NCI-H1694 (cell line): ENCODE measurements around the gene MN1.

Experiments used
- DNase-seq: peaks from one replicate; lab custom pipeline; 2025; lab: John Stamatoyannopoulos, UW

MN1 gene

GRCh38 chr22:27785831-27786230 lies 15.7 kb downstream of the MN1 start:
- DNase-seq = no peak

DNA sequence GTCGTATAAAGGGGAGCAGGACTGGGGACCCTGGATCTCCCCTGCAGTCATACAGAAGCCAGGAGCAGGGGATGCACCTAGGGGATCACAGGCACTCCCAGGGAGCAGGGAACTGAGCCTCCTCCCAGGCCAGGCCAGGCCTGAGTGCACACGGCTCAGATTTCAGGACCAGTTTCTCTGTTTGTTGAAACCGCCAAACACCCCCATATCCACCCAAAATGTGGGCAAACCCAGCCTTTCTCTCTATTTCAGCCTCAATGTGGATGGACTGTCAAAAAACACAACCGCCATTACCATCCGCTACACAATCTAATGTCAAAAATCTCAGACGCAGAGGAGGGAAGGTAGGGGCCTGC lies 17.5 kb downstream of the MN1 start:
- no peak for DNase-seq

- no peak for DNase-seq
Measured at GRCh38 chr22:27783436-27784119, 18.0 kb downstream of the MN1 start.

- DNase-seq = no peak
Measured at GRCh38 chr22:27782088-27782487, 19.5 kb downstream of the MN1 start.

DNA sequence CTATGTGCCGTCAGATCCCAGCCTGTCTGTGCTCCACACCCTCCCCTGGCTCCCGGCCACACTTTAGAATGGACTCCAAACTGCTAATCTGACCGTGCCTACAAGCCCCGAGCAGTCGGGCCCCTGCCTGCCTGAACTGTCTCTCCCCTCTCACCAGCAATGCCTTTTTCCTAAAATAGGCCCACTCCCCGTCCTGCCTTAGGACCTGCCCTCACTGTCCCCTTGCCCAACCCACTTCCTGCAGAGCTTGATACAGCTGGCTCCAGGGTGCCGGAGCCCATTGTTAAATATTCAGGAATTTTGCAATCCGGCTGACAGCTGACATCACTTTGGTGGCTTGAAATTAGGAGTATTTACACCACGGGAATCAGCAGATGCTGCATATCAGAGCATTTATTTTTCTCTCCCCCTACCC lies 21.4 kb downstream of the MN1 start:
- no peak for DNase-seq

- no peak for DNase-seq
Measured at GRCh38 chr22:27779643-27780042, 21.9 kb downstream of the MN1 start.

DNA sequence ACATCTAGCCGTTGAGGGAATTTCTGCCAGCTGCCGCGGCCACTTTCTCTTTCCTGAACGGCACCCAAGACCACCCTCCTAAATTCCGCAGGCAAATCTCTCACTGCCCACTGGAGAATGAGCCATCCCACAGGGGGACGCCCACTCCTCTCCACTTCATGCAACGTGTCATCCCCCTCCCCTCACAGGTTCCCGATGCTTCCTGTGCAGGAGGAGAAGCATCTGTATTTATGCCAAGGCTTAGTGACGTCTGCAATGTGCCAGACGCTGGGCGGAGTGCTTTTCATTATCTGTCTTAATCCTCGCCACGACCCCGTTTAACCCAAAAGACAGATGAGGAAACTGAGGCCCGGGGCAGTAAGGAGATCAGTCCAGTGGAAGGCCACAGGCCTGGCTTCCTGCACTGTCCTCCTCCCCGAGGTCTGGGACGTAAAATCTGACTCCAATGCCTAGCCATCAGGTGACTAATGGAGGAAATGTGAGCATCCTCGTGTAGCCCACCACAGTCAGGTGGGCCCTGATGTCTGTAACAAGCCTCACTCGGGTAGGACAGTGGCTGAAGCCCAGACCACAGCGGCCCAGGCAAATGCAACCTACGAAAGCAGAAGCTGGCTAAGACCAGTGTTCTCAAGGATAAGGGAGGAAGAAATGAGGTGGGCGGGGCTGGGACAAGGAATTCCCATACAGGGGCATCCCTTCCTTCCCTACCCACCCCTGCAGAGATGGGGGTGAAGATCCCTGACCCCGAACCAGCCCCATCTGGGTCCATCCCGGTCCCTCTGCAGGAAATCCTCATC lies 23.1 kb downstream of the MN1 start:
- no peak for DNase-seq

- DNase-seq = no peak
Measured at GRCh38 chr22:27777128-27777527, 24.4 kb downstream of the MN1 start.

- no peak for DNase-seq
Measured at GRCh38 chr22:27776650-27776958, 25.0 kb downstream of the MN1 start.

GRCh38 chr22:27775758-27776649 lies 25.6 kb downstream of the MN1 start:
- no peak for DNase-seq

- DNase-seq = no peak
Measured at GRCh38 chr22:27775087-27775698, 26.4 kb downstream of the MN1 start.

DNA sequence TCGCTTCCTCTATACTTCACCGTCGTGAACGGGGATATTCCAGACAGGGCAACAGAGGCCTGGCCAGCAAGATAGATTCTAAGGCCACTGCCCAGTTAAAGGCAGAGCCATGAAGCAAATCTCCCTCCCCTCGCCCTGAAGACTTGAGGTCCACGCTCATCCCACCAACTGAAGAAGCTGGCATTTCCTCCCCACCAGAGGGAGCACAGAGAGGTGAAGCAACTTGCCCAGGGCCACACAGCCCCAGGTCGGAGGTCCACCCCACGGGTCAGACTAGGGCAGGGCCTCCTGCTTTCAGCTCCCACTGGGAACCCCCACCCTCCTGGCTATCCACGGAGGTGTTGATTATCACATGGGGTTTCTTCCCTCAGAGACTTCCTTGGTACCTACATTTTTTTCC lies 27.4 kb downstream of the MN1 start:
- no peak for DNase-seq

DNA sequence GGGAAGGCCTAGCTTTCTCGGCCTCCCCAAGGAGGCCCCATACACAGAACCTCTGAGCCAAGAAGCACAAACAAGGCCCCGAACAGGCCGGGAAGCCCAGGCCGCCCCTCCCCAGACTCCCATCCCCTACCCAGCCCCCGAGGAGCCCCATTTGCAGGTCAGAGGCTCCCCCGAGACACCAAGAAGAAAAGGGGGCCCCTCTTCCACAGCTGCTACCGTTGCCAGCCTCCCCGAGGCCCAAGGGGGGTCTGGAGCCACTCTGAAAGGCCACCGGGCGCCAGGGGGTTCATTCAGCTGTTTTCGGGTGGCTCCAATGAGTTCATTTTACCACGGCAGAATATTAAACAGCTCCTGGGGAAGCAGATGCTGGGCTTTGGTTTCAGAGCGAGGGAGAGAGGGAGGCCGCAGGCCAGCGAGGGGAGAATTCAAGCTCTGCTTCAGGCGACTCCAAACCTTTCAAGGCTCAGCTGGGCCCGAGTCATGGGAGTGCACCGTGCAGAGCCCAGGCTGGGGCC lies 28.5 kb downstream of the MN1 start:
- no peak for DNase-seq

DNA sequence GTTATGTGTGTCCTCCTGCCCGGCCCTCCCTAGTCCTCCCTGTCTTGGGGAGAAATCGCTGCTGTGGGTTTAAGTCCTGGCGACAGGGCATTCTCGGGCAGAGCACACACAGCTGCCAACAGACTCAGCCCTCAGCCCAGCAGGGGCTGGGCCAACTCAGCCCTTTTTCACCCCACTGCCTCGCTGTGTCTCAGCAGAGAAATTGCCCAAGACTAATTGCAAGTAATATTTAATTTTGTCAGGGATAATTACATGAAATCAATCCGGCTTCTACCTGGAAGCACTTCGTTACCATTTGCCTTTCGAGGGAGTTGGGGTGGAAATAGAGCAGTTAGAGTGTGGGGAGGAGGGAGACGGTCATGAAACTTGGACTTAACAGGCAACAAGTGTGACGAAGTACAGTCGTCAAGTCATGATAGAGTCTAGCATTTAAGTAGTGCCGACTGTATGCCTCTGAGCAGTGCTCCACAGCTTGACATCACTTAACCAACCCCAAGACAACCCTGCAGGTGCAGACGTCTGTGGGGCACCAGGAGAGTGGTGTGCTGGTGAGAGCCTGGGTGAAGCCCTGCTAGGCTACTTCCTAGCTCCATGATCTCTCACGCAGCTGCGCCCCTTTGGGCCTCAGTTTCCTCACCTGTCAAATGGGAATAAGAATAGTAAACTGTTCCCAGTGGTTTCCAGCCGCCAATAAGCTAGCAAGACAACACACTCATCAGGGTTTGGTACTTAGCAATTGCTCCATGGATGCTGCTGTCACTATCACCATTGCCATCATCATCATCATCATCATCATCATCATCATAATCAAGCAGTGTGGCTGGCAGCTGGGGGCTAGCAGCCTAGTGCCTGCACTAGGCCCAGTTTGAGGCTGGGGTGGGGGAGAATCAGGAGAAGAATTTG lies 29.2 kb downstream of the MN1 start:
- DNase-seq = no peak

- no peak for DNase-seq
Measured at GRCh38 chr22:27771637-27772036, 29.9 kb downstream of the MN1 start.

GRCh38 chr22:27769012-27769411 lies 32.5 kb downstream of the MN1 start:
- no peak for DNase-seq

DNA sequence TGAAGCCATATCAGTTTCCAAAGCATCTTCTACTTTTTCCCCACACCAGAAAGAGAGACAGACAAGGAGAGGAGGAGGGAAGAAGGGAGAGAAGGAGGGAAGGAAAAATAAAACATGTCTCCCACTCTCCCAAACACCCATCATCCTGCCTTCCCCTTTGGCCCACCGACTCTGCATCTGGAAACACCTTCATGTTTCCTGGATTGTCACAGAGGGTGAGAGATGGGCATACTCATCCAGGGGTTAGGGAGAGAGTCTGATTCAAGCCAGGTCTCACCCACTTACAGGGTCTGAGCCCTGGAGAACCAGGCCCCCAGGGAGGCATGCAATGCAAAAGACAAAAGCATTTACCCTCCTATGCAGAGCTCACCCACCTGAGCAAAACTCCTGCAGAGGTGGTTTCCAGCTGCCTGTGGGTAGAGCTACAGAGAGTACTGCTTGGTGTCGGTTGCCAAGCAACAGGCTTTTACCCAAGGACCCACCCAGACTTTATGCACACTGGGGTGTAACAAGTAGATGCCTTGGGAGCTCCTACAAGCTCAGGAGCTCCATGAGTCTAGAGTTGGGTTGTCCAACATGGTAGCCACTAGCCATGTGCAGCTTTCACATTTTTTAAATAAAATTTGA lies 33.4 kb downstream of the MN1 start:
- no peak for DNase-seq

GRCh38 chr22:27766679-27767078 lies 34.9 kb downstream of the MN1 start:
- no peak for DNase-seq

DNA sequence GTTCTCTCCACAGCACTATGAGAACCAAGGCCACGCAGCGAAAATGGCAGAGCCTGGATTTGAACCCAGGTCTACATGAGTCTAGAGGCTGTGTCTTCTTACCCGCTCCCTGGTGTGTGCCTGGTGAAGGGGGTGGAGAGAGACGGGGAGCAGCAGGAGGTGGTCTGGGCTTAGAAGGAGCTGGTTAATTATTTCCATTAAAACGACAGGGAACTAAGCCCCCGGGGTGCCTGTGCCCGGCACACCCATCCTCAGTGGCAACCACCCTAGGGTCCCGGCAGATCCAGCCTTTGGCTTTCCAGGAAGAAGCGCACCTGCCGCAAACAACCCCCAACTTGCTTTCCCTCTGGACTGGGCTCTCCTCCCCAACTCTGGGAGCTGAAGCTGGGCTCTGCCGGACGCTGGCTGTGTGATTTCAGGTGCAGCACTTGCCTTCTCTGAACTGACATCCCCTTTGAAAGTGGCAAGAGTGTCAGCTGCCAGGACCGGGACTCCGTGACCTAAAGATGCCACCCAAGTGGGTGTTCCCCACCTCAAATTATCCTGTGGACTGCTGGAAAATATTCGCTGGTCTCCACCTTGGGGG lies 35.8 kb downstream of the MN1 start:
- DNase-seq = no peak

- DNase-seq = no peak
Measured at GRCh38 chr22:27764722-27765236, 36.8 kb downstream of the MN1 start.
